ENCODE results near the gene AIFM3.
"Not testable (repeated sequence)": the region's sequence is repeated elsewhere in the genome, so short reads cannot be mapped to it uniquely, and the experiment has no call there.

Gene AIFM3

DNA sequence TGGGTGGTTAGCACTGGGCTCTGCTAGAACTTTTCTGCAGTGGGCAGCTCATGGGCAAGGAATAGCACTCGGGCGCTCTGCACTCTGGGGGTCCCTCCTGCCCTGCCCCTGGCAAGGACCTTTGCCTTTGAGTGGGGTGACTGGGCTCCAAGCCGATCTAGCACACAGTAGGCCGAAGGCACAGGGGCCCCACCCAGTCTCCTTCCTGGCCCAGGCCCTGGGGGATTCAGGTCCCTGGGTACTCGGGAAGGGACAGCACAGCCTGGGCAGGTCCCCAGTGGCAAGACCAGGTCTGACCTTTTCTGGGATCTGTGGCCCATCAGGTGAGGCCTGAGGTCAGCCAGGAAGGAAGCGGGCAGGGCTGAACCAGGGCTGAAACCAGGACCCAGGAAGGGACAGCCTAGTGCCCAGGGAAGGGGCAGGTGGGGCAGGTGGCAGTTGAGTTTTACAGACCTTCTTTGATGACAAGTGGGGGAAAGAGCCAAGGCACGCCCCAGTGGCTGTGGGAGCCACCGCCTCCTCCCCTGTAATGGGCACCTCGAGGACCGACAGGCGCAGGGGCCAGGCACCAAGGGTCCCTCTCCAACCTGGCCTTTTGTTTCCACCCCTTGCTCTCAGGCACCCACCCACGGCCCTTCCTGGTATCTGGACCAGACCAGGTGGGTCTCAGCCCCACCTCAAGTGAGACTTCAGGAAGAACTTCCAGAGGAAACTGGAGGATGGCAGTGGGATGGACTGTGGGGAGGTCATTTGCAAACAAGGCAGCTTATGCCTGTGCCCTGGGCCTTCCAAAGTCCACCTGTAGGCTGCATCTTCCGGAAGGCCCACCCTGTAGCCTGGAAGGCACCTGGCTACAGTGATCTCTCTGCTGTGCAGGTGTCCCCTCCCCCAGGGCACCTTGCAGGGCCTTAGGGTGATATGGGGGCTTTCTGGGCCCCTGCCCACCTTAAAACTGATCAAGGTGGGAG is 883 bp upstream of the AIFM3 start:
- Histone ChIP-seq H3K4me1 (ENCODE audit: control insufficient read depth in 1 of 2, insufficient read depth in 2 of 2, low read length in 2 of 2) (peaks cover 22% of the 10 kb centered on the region in 2 donors), H3K27ac (ENCODE audit: low read depth, low read length) (no peak overlapping the region), H3K9me3 (ENCODE audit: control insufficient read depth in 1 of 2, low read length in 2 of 2) (no peaks in the 10 kb centered on the region), H3K4me3 (ENCODE audit: low read depth in 1 of 2, low read length in 2 of 2) (no peak overlapping the region), H3K9ac (ENCODE audit: low read depth in 1 of 2, low read length in 2 of 2) (no peak overlapping the region), H3K36me3 (ENCODE audit: control insufficient read depth in 1 of 2, insufficient read depth in 2 of 2, low read length in 2 of 2) (no peaks in the 10 kb centered on the region), H3K27me3 (ENCODE audit: control insufficient read depth in 1 of 2, insufficient read depth in 2 of 2, low read length in 2 of 2) (peaks cover 0 to 3% of the 10 kb centered on the region in 2 donors)

DNA sequence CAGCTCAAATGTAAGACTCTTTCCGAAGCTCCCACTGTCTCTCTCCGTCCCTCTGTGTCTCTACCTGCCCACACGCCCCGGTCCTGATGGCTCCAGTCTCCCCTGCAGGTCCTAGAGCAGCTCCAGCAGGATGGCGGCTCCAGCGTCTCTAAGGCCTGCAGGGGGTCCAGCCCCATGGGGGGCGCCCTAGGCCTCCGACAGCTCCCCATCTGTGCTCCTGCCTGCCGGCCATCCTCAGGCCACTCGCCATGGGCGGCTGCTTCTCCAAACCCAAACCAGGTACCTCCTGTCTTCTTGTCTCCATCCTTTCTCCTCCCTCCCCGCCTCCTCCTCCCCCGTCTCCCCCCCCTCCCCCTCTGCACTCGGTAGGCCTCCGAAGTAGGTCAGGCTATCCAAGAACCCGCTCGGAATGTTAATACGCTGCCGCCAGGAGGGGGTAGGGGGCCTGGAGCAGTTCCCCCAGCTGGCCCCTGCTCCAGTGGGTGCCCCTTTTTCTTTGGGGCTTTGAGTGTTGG is 699 bp downstream of the AIFM3 start:
- Histone ChIP-seq H3K27me3 (ENCODE audit: control insufficient read depth in 1 of 2, insufficient read depth in 2 of 2, low read length in 2 of 2) (peaks cover 0 to 3% of the 10 kb centered on the region in 2 donors), H3K4me1 (ENCODE audit: control insufficient read depth in 1 of 2, insufficient read depth in 2 of 2, low read length in 2 of 2) (peaks cover 18% of the 10 kb centered on the region in 2 donors), H3K9ac (ENCODE audit: low read depth in 1 of 2, low read length in 2 of 2) (no peak overlapping the region), H3K4me3 (ENCODE audit: low read depth in 1 of 2, low read length in 2 of 2) (no peak overlapping the region), H3K9me3 (ENCODE audit: control insufficient read depth in 1 of 2, low read length in 2 of 2) (no peaks in the 10 kb centered on the region), H3K36me3 (ENCODE audit: control insufficient read depth in 1 of 2, insufficient read depth in 2 of 2, low read length in 2 of 2) (no peaks in the 10 kb centered on the region), H3K27ac (ENCODE audit: low read depth, low read length) (no peak overlapping the region)

DNA sequence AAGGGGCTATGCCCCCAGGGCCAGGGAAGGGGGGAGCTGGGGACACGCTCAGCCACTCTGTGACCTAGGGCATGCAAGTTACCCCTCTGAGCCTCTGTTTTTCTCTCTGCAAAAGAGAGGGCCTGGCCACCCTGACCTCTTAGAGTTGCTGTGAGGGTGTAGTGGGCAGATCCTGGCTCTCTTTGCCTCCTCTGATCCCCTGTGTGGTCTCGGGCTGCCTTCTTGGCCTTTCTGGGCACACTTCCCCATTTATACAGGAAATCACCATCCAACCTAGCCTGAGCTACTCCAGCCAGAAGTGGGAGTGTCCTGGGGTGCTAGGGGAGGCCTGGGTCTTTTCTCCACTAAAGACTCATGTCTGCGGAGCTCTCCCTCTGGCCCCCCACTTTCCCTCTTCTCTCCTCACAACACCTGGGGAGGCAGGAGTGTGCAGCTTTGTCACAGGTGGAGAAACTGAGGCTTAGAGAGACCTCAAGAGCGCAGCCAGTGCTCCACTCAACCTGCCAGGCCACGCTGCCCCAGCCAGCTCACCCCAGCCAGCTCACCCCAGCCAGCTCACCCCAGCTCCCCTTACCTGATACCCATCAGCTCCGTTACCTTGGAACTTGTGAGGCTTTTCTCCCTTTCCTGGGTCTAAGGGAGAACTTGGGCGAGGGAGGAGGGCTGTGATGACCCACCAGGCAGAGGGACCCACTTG is 1.4 kb downstream of the AIFM3 start:
- Histone ChIP-seq H3K9me3 (ENCODE audit: control insufficient read depth in 1 of 2, low read length in 2 of 2) (no peaks in the 10 kb centered on the region), H3K9ac (ENCODE audit: low read depth in 1 of 2, low read length in 2 of 2) (no peak overlapping the region), H3K4me1 (ENCODE audit: control insufficient read depth in 1 of 2, insufficient read depth in 2 of 2, low read length in 2 of 2) (peaks cover 18% of the 10 kb centered on the region in 2 donors), H3K4me3 (ENCODE audit: low read depth in 1 of 2, low read length in 2 of 2) (no peak overlapping the region), H3K27me3 (ENCODE audit: control insufficient read depth in 1 of 2, insufficient read depth in 2 of 2, low read length in 2 of 2) (peaks cover 0 to 3% of the 10 kb centered on the region in 2 donors), H3K36me3 (ENCODE audit: control insufficient read depth in 1 of 2, insufficient read depth in 2 of 2, low read length in 2 of 2) (no peaks in the 10 kb centered on the region), H3K27ac (ENCODE audit: low read depth, low read length) (no peak overlapping the region)

DNA sequence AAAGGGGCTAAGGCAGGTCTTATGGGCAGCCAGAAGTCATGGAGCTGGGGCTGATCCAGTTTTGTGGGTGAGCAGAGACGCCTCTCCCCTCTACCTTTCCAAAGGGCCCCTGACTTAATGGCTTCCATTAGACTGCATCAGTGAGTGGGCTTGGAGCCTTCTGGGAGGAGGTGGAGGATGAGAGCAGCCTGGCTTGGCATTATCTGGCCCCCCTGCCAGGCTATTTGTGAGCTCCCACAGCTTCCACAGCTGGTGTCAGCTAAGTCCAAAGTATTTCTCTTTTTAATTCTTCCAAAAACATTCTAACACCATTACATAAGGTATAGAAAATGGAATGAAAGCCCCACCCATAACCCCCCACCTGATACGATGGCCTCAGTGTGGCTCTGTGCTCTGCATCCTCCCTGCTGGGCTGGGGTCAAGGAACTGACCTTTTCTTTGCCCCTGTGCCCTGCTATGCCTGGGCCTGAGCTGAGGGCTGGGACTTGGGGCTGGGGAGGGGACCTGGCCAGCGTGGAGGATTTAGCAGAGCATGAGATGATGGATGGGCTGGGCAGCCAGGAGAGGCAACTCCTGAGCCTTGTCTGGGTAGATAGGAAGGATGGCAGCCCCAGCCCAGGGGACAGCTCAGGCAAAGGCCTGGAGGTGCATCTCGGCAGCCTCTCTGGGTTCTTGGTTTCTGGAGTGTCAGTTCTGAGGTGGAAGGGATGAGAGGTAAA is 4.0 kb downstream of the AIFM3 start:
- no peak overlapping the region for H3K9ac ChIP-seq (ENCODE audit: low read depth in 1 of 2, low read length in 2 of 2)
- H3K27me3 ChIP-seq (ENCODE audit: control insufficient read depth in 1 of 2, insufficient read depth in 2 of 2, low read length in 2 of 2) = no peaks in the 10 kb centered on the region
- H3K27ac ChIP-seq (ENCODE audit: low read depth, low read length) = no peak overlapping the region
- no peaks in the 10 kb centered on the region for H3K36me3 ChIP-seq (ENCODE audit: control insufficient read depth in 1 of 2, insufficient read depth in 2 of 2, low read length in 2 of 2)
- H3K9me3 ChIP-seq (ENCODE audit: control insufficient read depth in 1 of 2, low read length in 2 of 2) = no peaks in the 10 kb centered on the region
- H3K4me3 ChIP-seq (ENCODE audit: low read depth in 1 of 2, low read length in 2 of 2) = no peak overlapping the region
- peaks cover under 1 to 2% of the 10 kb centered on the region in 2 donors for H3K4me1 ChIP-seq (ENCODE audit: control insufficient read depth in 1 of 2, insufficient read depth in 2 of 2, low read length in 2 of 2)

DNA sequence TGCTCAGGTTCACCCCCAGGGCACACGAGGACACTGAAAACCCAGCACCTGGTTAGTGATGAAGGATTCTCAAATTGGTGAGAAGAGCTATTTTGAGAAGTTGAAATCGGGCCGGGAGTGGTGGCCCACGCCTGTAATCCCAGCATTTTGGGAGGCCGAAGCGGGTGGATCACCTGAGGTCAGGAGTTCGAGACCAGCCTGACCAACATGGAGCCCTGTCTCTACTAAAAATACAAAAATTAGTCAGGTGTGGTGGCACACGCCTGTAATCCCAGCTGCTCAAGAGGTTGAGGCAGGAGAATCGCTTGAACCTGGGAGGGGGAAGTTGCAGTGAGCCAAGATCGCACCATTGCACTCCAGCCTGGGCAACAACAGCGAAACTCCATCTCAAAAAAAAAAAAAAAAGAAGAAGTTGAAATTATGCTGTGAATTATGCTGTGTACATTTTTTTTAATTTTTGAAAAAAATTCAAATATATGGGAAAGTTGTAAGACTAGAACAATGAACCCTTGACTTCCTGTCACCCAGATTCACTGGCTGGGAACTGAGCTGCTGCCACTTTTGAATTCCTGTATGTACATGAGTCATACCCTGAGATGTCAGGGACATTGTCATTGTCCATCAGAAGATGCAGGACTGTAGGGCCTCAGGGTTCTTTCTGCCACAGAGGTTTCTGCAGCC is 5.1 kb downstream of the AIFM3 start:
- H3K9me3 ChIP-seq (ENCODE audit: control insufficient read depth in 1 of 2, low read length in 2 of 2); H3K9ac ChIP-seq (ENCODE audit: low read depth in 1 of 2, low read length in 2 of 2); H3K36me3 ChIP-seq (ENCODE audit: control insufficient read depth in 1 of 2, insufficient read depth in 2 of 2, low read length in 2 of 2); H3K4me3 ChIP-seq (ENCODE audit: low read depth in 1 of 2, low read length in 2 of 2); H3K27ac ChIP-seq (ENCODE audit: low read depth, low read length); H3K27me3 ChIP-seq (ENCODE audit: control insufficient read depth in 1 of 2, insufficient read depth in 2 of 2, low read length in 2 of 2); H3K4me1 ChIP-seq (ENCODE audit: control insufficient read depth in 1 of 2, insufficient read depth in 2 of 2, low read length in 2 of 2): not testable (repeated sequence)

DNA sequence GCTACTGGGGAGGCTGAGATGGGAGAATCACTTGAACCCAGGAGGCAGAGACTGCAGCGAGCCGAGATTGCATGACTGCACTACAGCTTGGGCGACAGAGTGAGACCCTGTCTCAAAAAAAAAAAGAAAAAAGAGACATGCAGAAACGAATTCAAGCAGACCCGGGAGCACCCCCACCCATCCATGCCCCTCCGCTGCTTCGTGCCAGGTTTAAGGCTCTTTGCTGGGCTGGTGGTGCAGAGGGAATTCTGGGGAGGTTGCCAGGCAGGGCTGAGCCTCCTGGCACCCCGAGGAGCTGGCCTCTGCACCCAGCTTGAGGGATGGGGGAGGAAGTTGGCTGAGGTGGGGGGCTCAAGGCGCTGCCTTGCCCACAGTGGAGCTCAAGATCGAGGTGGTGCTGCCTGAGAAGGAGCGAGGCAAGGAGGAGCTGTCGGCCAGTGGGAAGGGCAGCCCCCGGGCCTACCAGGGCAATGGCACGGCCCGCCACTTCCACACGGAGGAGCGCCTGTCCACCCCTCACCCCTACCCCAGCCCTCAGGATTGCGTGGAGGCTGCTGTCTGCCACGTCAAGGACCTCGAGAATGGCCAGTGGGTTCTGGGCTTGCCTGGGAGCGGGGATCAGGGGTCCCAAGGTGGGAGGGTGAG is 6.0 kb downstream of the AIFM3 start:
- no peaks in the 10 kb centered on the region for H3K4me1 ChIP-seq (ENCODE audit: control insufficient read depth in 1 of 2, insufficient read depth in 2 of 2, low read length in 2 of 2)
- H3K27ac ChIP-seq (ENCODE audit: low read depth, low read length) = no peak overlapping the region
- no peaks in the 10 kb centered on the region for H3K27me3 ChIP-seq (ENCODE audit: control insufficient read depth in 1 of 2, insufficient read depth in 2 of 2, low read length in 2 of 2)
- H3K36me3 ChIP-seq (ENCODE audit: control insufficient read depth in 1 of 2, insufficient read depth in 2 of 2, low read length in 2 of 2) = no peaks in the 10 kb centered on the region
- H3K4me3 ChIP-seq (ENCODE audit: low read depth in 1 of 2, low read length in 2 of 2) = no peak overlapping the region
- no peak overlapping the region for H3K9ac ChIP-seq (ENCODE audit: low read depth in 1 of 2, low read length in 2 of 2)
- H3K9me3 ChIP-seq (ENCODE audit: control insufficient read depth in 1 of 2, low read length in 2 of 2) = no peaks in the 10 kb centered on the region

DNA sequence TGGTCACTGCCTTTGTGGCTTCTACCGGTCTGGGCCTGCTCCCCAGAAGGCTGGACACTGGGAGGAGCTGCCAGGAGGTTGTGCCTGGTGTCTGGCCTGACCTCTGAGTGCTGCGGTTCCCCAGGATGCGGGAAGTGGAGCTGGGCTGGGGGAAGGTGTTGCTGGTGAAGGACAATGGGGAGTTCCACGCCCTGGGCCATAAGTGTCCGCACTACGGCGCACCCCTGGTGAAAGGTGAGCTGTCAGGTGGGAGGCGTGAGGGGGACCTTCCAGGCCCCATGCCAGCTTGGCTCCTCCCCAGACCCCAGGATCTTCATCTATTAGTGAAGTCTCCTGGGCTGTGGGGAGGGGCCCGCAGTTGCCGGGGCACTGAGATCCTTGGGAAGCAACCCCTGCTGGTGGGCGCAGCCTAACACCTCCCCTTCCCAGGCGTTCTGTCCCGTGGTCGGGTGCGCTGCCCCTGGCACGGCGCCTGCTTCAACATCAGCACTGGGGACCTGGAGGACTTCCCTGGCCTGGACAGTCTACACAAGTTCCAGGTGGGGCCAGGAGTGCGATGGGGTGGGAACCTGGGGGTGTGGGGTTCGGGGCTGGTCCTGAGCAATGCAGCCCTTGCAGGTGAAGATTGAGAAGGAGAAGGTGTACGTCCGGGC is 6.7 kb downstream of the AIFM3 start:
- Histone ChIP-seq H3K27me3 (ENCODE audit: control insufficient read depth in 1 of 2, insufficient read depth in 2 of 2, low read length in 2 of 2) (no peaks in the 10 kb centered on the region), H3K9ac (ENCODE audit: low read depth in 1 of 2, low read length in 2 of 2) (no peak overlapping the region), H3K36me3 (ENCODE audit: control insufficient read depth in 1 of 2, insufficient read depth in 2 of 2, low read length in 2 of 2) (no peaks in the 10 kb centered on the region), H3K4me1 (ENCODE audit: control insufficient read depth in 1 of 2, insufficient read depth in 2 of 2, low read length in 2 of 2) (no peaks in the 10 kb centered on the region), H3K27ac (ENCODE audit: low read depth, low read length) (no peak overlapping the region), H3K9me3 (ENCODE audit: control insufficient read depth in 1 of 2, low read length in 2 of 2) (peaks cover 4 to 5% of the 10 kb centered on the region in 2 donors), H3K4me3 (ENCODE audit: low read depth in 1 of 2, low read length in 2 of 2) (no peak overlapping the region)

DNA sequence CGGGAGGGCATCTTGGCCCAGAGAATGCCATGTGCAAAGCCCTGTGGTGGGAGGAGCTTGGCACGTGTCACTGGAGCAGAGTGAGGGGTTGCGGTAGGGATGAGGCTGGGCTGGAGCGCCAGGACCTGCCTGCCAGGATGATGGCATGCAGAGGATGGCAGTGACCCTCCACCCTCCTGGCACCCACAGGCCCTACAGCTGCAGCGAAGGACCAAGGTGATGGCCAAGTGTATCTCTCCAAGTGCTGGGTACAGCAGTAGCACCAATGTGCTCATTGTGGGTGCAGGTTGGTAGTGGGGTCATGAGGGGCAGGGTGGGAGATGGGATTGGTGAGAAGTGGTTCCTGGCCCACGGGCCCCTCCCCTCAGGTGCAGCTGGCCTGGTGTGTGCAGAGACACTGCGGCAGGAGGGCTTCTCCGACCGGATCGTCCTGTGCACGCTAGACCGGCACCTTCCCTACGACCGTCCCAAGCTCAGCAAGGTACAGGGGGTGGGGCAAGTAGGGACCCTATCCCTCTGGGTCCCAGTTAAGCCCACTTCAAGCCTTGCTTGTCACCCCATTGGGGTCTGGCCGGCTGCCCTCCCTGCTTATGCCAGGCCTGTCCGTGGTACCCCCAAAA is 7.4 kb downstream of the AIFM3 start:
- no peak overlapping the region for H3K4me3 ChIP-seq (ENCODE audit: low read depth in 1 of 2, low read length in 2 of 2)
- H3K9ac ChIP-seq (ENCODE audit: low read depth in 1 of 2, low read length in 2 of 2) = no peak overlapping the region
- H3K27me3 ChIP-seq (ENCODE audit: control insufficient read depth in 1 of 2, insufficient read depth in 2 of 2, low read length in 2 of 2) = no peaks in the 10 kb centered on the region
- no peaks in the 10 kb centered on the region for H3K36me3 ChIP-seq (ENCODE audit: control insufficient read depth in 1 of 2, insufficient read depth in 2 of 2, low read length in 2 of 2)
- H3K27ac ChIP-seq (ENCODE audit: low read depth, low read length) = no peak overlapping the region
- peaks cover 6 to 7% of the 10 kb centered on the region in 2 donors for H3K9me3 ChIP-seq (ENCODE audit: control insufficient read depth in 1 of 2, low read length in 2 of 2)
- peaks cover under 1 to 1% of the 10 kb centered on the region in 2 donors for H3K4me1 ChIP-seq (ENCODE audit: control insufficient read depth in 1 of 2, insufficient read depth in 2 of 2, low read length in 2 of 2)

All from duodenal mucosa (tissue), 2 donors.